Bone marrow (tissue), 2 donors: ENCODE data around the gene HNRNPUL1.

Source experiments
- DNase-seq, 2 donors: peaks; one replicate each; lab custom pipeline; 2025; lab: John Stamatoyannopoulos, UW

The HNRNPUL1 gene

GRCh38 chr19:41353466-41354342 is 89.5 kb downstream of the HNRNPUL1 start, which contains the start of gene TGFB1:
TGFB1 (minus strand) TSS chr19:41353922; CDS start chr19:41353044, 878 bp downstream.
- peak; percentile 72 to 86 for DNase-seq

- no peak for DNase-seq
Observed at GRCh38 chr19:41354343-41354953, 90.3 kb downstream of the HNRNPUL1 start.

GRCh38 chr19:41355035-41355434 is 90.9 kb downstream of the HNRNPUL1 start:
- no peak for DNase-seq

- DNase-seq: no peak
Observed at GRCh38 chr19:41355802-41356201, 91.6 kb downstream of the HNRNPUL1 start.

GRCh38 chr19:41356984-41357739 is 93.0 kb downstream of the HNRNPUL1 start:
- peak in 1 of 2 donors; percentile 45 for DNase-seq
